NCI-H128 (cell line): ENCODE results near the gene TLDC2.

ENCODE experiments used
- DNase-seq: peaks from one replicate; lab custom pipeline; 2025; ENCODE audit not compliant: unreplicated experiment; lab: John Stamatoyannopoulos, UW

The TLDC2 gene

DNA sequence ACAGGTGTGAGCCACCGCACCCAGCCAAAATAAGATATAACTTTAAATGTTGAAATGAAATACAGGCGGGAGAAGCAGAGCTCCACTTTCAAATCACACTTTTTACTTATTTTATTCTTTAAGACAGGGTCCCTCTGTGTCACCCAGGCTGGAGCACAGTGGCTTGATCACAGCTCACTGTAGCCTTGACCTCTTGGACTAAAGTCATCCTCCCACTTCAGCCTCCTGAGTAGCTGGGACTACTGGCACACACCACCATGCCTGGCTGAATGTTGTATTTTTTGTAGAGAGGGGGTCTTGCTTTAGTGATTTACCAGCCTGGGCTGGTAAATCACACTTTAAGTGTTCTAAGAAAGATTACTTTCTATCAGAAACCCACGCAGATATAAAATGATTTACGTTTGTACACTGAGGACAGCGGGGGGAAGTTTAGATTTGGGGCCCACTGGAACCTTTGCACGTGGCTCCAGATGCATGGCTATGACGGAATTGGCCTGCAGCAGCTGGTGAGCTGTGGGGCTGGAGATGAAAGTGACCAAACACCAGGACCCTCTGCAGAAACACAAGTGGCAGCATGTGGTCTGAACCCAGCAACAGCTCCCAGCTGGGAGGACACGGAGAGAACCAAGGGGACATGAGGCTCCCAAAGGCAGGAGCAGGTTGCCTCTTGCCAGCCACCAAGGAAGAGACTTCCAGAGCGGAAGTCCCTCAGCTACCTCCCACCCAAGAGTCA, 26.4 kb upstream of the TLDC2 start:
- DNase-seq, result no peak

DNA sequence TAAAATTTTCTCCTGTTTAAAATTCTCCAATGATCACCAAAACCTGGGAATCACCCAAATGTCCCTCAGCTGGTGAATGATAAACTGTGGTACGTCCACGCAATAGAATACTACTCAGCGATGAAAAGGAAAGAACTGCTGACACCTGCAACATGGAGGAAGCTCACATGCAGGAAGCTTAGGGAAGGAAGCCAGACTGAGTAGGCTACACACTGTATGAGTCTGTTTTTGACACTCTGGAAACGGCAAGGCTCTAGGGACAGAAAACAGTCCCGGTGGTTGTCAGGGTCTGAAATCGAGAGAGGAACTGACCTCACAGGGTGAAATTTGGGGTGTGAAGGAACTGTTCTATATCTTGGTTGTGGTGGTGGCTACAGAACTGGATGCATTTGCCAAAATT, 25.2 kb upstream of the TLDC2 start:
- DNase-seq, result no peak

DNA sequence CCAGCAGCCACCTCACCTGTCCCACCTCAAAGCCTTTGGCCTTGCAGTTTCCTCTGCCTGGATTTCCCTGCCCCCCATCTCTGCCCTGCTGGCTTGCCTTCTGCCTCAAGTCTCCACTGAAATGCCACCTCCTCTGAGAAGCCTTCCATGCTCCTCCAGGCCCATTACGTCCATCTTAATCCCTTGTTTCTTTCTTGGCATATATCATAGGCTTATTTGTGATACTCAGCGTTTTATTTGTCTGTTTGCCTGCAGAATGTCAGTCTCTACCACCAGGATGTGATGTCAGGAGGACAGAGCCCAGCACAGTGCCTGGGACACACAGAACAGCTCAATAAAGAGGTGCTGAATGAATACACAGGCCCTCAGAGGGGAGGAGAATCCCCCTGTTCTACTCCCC, 24.4 kb upstream of the TLDC2 start:
- no peak for DNase-seq

DNA sequence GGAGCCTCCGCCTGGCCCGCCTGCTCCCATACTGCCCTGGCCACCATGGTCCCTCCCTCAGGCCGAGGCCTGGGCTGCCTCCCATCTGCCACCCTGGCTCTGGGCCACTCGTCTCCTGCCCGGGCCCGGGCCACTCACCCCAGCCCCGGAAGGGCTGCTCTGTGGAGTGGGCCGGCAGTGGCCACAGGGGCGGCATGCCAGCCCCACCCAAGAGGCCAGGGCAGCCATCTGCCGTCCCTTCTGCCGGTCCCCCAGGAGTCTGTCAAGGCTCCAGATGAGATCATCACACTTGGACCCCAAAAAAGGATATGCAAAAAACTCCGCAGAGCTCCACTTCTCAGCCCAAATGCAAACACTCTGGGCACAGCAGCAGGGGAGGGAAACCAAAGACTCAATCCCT, 23.8 kb upstream of the TLDC2 start:
- no peak for DNase-seq

DNA sequence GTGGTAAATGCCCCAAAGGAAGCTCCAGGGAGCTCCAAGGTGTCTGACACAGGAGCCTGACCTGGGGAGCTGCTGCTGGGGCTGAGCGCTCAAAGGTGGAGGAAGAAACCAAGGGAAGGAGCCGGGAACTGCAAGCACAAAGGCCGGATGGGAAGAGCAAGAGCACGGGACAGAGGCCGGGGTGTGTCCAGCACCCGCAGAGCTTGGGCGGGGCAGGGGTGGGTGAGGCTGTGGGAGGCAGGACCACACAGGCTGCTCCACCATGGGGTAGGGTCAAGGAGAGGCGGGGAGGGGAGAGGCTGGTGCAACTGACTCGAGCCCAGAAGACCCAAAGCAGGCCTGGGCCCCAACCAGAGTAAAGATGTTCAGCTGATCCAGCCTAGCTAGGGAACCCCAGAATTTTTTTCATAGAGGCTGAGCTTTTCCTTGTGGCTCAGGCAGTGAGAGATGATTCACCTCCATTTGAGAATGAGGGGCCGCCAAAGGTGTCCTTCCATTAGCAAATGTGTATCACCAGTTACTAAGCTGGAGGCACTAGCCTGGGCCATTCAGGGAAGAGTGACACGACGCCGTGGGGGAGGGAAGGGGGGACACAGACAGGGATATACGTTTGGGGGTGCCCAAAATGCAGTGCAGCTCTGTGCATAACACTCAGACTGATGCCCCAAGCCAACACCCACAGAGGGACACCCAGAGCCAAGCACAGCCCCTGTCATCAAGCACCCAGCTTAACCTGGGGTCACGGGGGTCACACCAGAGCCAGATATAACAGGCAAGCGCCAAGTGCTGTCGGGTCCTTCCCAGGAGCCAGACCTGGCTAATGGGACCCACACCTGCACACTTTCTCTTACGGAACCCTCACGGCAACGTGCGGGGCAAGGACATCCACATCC, 21.3 kb upstream of the TLDC2 start:
- DNase-seq, result no peak

DNA sequence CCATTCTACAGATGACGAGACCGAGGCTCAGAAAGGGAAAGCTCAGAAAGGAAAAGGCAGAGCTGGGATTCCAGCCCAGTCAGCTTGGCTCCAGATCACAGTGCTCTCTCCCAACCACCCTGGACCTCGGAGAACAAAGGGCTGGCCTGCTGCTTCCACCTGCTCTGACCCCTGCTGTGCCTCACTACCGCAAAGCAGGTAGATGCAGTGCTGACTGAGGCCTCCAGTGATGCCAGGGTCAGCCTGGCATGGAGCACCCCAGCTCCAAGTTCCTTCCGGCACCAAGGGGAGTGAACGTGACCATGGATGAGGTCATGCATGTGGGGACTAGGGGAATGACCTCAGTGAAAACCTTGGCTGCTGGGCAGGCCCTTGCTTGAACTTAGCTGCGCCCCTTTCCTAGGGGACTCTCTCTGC, 20.7 kb upstream of the TLDC2 start:
- DNase-seq, result no peak

DNA sequence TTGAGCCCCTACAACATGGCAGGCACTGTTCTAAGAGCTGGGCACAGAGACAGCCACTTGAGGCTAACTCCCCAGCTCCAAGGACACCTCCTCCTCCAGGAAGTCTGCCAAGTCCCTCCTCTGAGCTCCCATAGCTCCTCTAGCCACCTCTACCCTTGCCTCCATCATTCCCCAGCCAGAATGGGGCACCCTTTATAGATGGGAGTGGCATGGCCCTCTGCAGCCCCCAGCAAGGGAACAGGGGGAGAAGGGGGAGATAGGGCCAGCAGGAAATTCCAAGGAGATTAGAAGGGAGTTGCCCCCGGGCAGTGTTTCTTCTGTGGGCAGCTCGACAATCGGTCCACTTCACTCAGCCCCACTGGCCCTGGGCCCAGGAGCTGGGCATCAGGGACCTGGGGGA, 19.7 kb upstream of the TLDC2 start:
- DNase-seq, result no peak

DNA sequence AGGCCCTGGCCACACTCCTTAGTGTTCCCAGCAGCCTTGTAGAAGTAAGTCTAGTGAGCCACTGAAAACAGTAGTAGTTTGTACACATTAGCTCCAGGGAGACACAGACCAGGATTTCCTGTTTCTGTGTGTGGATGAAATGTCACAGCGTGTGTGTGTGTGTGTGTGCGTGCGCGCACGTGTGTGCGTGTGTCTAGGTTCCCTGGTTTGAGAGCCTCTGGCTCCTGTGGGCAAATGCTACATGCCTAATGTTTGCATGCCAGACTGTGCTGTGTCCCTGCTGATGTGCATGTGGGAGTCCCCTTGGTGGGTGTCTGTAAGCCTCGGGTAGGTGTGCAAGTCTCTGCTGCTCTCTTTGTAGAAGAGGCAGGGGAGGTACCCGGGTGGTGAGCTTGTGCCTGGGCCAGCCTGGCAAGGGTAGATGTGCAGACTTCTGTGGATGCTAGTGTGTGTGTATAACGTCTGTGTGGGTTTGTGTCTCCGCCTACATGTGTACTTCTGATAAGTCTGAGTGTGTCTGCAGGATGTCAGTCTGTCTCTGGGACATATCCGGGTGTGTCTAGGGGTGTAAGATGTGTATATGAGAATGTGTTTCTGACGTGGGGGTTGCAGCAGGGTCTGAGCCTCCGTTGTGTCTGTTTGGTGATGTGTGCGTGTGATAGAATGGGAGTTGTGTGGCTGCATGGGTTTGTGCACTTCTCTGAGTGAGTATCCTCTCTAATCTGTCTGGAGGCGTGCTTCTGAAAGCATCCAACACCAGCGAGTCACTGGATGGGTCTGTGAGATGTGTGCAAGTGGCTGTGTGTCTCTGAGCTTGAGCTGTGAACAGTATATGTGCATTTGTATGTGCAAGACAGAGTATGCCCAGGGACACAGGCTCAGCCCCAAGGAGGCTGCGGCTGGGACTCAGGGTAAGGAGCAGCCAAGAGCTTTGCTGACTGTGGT, 19.0 kb upstream of the TLDC2 start:
- DNase-seq, result no peak

DNA sequence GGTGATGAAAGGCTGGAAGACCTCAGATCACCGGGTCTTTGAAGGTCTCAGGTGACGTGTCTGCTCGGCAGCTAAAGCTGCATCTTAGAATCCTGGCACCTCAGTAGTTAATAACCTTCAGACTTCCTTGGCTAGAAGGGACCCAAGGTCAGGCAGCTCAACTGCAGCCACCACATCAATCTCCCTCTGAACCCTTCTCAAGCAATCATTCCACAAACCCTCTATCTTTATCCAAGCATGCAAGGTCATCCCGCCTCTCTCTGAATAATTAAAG, 16.7 kb upstream of the TLDC2 start:
- DNase-seq, result no peak

DNA sequence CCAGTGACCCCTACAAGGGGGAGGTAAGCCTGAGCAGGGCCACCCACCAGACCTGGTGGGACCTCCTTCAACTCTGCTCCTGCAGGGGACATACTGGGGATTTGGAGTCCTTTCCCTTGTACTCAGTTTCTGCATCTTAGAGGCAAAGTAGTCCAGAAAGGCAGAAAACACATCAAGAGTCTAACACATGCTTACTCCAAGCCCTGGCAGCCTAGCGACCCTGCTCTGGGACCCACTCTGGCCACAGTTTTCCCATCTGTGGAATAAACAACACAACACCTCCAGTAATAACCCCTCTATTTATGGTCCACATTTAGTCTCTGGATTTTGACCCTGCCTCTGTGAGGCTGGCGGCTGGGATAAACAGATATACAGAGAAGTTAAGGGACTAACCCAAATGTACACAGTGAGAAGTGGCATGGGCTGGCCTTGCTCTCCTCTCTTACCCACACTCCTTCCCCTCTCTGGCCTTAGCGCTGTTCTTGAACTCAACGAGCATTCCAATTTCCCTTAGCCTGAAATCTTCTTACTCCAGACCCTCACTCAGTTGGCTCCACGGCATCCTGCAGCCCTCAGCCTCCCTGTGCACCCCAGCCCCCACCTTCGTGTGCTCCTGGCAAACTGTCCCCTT, 16.1 kb upstream of the TLDC2 start:
- no peak for DNase-seq

DNA sequence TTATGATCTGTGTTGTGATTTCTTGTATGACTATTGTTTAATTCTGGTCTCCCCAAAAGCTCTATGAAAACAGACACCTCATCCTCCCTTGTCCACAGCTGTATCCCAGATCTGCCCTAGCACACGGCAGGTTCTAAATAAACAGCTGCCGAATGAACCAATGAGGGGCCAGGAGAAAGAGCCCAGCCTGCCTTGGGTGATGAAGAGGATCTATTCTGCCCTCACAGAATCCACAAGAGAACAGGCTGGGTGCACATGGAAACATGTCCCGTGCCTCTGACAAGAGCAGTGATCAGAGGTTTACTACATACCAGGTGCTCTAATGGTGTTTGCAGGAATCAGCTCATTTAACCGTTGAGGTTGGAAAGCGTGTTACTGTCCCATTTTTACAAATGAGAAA, 15.6 kb upstream of the TLDC2 start:
- DNase-seq, result no peak

DNA sequence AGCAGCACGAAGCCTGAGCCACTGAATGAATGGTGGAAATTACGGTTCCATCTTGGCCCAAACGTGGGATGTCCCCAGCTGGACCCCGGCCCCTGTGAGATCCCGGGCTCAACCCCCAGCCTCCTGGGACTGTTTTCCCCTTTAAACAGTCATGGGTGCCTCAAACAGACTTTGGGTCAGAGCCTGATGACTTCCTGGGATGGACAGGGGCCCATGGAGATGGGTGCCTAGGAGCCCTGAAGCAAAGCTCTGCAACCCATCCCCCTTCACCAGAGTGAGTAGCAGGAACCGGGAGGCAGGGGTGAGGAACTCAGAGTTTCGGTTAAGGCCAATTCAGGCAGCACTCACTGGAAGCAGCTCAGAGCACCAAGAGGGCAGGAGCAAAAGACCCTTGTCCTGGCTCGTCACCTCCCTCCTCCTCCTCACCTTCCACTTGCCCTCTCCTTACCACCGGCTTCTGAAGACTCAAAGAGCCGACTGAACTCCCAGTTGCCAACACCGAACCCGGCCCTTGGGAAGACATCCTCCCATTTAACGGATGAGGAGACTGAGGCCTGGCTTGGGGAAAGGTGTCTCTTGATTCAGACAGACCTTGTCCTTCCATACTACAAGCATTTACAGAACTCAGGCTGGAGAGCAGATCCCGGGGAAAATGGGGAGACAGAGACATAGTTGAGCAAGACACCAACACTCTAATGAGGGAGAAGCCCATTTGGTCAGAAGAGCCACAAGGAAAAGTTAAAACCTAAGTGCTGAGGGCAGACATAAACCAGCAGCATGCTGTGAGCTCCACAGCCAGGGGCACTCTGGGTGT, 14.9 kb upstream of the TLDC2 start:
- DNase-seq, result no peak

DNA sequence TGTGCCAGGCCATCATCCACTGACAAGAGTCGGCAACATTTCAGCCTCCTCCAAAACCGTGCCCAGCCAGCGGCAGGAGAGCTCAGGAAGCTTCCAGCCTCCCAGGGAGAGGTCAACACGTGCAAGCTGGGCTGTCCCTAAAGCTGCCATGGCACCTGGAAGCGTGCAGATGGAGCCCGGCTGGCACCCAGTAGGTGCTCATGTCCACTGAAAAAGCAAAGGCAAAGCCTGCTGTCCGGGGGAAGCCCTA, 14.4 kb upstream of the TLDC2 start:
- DNase-seq, result no peak

DNA sequence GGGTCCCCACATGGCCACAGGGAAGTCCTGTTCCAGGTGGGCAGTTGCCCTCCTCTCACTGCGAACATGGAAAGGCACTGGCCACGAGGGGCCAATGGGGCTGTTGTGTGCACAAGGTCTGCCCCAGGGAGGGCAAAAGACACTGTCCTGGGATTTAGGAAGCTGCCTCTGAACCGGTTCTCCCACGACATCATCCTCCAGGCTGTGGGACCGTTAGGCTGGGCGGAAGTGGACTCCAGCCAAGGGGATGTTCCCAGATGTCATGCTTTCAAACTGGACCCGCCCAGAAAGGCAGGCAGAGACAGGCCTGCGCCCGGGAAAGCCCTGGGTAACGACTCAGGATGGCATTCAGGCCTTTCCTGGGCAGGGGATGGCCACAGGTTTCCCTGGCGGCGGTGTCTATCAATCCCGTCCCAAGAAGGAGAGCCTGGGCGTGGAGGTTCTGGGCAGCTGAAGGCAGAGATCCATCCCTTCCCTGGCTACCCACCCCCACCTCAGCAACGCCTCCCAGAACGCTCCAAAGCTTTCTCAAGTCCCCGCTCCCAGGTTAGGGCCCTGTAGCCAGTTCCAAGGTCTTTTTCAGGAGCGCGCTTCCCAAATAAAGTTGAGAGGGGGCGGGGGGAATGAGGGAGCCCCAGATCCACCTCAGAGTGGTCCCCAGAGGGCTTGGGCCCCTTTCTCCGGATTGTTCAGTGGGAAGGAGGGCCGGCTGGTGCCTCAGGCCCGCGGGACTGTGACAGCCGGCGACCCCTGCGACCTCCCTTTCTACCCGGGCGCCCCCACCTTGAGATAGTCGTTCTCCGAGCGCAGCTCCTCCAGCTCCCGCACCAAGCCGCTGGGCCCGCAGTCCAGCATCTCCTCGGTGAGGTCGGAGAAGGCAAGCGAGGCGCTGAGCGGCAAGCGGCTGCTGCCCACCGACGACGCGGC, 13.8 kb upstream of the TLDC2 start:
- DNase-seq, result peak; percentile 58

DNA sequence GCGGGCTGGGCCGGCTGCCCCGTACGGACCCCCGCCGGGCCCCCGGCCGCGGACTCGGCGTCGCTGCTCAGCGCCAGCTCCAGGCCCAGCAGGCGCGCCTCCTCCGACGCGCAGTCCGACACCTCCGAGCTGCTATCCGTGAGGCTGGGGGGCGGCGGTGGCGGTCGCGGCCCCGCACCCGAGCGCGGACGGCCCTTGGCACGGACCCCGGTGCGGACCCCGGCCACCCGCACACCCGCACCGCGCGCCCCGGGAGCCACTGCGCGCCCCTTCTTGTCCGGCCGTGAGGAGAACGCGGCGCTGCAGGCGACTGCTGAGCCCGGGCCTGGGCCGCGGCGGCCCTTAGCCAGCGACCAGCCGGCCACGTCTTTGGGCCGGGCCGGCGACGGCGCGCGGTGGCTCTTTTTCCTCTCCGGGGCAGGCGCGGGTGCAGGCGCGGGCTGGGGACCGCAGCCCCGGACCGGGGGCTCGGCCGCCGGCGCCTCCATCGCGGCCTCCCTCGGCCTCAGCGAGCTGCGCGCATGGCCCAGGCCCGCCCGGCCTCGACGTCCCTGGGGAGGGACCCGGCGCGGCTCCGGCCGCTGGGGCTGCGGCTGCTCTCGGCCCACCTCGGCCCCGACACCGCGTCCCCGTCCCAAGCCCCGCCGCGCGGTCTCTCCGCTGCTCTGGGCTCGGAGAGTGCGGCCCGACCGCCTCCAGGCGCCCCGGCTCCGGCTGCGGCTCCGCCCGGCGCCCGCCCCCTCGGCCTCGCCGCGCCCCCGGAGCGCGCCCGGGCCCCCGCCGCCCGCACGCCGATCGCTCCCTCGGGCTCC, 12.9 kb upstream of the TLDC2 start:
- no peak for DNase-seq

DNA sequence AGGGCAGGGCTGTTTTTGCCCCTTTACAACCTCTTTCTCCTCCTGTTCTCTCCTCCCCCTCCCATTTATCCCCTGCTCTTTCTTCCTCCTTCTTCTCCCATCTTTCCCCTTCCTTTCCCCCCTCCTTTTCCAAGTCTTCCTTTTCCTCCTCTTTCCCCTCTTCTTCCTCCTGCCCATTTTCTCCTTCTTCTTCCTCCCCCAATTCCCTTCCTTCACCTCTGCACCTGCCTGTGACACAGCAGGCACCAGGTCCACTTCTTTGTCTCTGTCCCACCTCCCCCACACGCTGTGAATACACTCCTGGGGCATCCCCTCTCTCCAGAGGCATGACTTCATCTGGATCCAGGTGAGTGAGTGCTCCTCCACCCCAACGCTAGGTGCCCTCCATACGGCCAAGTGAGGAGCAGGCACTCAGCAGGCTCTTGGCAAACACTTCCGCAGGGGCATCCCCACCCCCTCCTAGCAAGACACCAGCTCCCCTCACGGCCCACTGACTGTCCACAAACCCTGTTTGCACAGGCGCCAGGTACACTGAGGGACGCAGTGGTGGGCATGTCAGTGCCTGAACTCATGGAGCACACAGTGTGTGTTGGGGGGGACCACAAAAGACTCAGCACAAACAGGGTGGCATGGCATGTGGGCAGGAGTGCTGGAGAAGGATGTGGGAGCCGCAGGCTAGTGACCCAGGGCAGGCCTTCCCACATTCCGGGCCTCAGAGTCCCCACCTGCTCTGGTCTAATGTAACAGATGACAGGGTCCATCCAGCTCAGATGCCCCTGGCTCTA, 10.7 kb upstream of the TLDC2 start:
- no peak for DNase-seq

DNA sequence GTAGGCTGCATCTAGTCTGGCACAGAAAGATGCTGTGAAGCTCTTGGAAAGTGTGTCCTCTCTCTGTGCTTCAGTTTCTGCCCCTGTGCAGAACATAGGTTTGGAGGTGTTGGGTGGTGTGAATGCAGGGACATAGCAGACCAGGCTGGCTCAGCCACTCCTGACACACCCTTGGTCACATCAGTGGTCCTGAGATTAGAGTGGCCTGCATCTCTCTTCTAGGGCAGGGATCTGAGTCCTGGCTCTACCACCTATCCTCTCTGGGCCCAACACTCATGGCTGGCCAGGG, 10.1 kb upstream of the TLDC2 start:
- no peak for DNase-seq

DNA sequence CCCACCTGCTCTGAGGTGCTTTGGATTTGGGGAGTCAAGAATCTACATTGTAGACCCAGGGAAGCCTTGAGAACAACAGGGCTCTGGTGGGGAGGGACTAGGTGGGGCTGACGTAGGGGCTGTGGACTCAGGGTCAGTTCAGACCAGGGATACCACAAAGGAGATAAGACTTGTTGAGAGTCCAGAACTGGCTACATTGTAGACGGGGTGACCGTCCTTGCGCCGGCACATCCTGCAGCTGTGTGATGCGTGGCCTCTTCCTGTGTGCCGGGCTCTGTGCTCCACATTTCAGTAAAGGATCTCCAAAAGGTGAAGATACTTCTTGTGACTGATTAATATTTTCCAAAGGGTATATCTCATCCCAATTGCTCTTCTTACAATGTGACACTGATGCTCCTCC, 9.8 kb upstream of the TLDC2 start:
- DNase-seq, result no peak
